ENCODE data around the gene TSPAN32.

Gene TSPAN32

GRCh38 chr11:2268729-2269600 is 32.8 kb upstream of the TSPAN32 start:
- Histone ChIP-seq H3K4me3 (ENCODE audit: extremely low read depth, insufficient read depth, low read length, poor library complexity, severe bottlenecking) (peak overlapping the region; percentile 32), H3K36me3 (ENCODE audit: control insufficient read depth, insufficient read depth, low read length) (no peaks in the 10 kb centered on the region), H3K27ac (ENCODE audit: low read depth, low read length, severe bottlenecking) (no peak overlapping the region), H3K4me1 (ENCODE audit: control insufficient read depth, insufficient read depth, low read length, poor library complexity, severe bottlenecking) (no peaks in the 10 kb centered on the region), H3K9me3 (ENCODE audit: control insufficient read depth, low read length) (no peaks in the 10 kb centered on the region)
- 0 to 2% methylated on average over 21 to 67 of the region's 89 CpGs for WGBS, 2 experiments (ENCODE audit: insufficient coverage in 2 of 2)

GRCh38 chr11:2269601-2270321 is 32.1 kb upstream of the TSPAN32 start:
- Histone ChIP-seq H3K4me3 (ENCODE audit: extremely low read depth, insufficient read depth, low read length, poor library complexity, severe bottlenecking) (peak overlapping the region; percentile 32), H3K36me3 (ENCODE audit: control insufficient read depth, insufficient read depth, low read length) (no peaks in the 10 kb centered on the region), H3K4me1 (ENCODE audit: control insufficient read depth, insufficient read depth, low read length, poor library complexity, severe bottlenecking) (no peaks in the 10 kb centered on the region), H3K9me3 (ENCODE audit: control insufficient read depth, low read length) (no peaks in the 10 kb centered on the region), H3K27ac (ENCODE audit: low read depth, low read length, severe bottlenecking) (no peak overlapping the region)
- WGBS, 2 experiments (ENCODE audit: insufficient coverage in 2 of 2): 2 to 3% methylated on average over 62 to 86 of the region's 104 CpGs

GRCh38 chr11:2270322-2271076 is 31.3 kb upstream of the TSPAN32 start, which contains the start of gene ASCL2:
ASCL2 (minus strand) TSS chr11:2270588; CDS start chr11:2270332, 256 bp downstream.
- Histone ChIP-seq H3K9me3 (ENCODE audit: control insufficient read depth, low read length) (no peaks in the 10 kb centered on the region), H3K4me1 (ENCODE audit: control insufficient read depth, insufficient read depth, low read length, poor library complexity, severe bottlenecking) (no peaks in the 10 kb centered on the region), H3K27ac (ENCODE audit: low read depth, low read length, severe bottlenecking) (no peak within 1 kb of the TSS), H3K36me3 (ENCODE audit: control insufficient read depth, insufficient read depth, low read length) (no peaks in the 10 kb centered on the region), H3K4me3 (ENCODE audit: extremely low read depth, insufficient read depth, low read length, poor library complexity, severe bottlenecking) (peak within 1 kb of the TSS; percentile 32)
- 20 to 25% methylated on average over 55 to 71 of the region's 89 CpGs for WGBS, 2 experiments (ENCODE audit: insufficient coverage in 2 of 2)

GRCh38 chr11:2271077-2271326 is 30.8 kb upstream of the TSPAN32 start:
- Histone ChIP-seq H3K4me3 (ENCODE audit: extremely low read depth, insufficient read depth, low read length, poor library complexity, severe bottlenecking) (no peak overlapping the region), H3K36me3 (ENCODE audit: control insufficient read depth, insufficient read depth, low read length) (no peaks in the 10 kb centered on the region), H3K9me3 (ENCODE audit: control insufficient read depth, low read length) (no peaks in the 10 kb centered on the region), H3K27ac (ENCODE audit: low read depth, low read length, severe bottlenecking) (no peak overlapping the region), H3K4me1 (ENCODE audit: control insufficient read depth, insufficient read depth, low read length, poor library complexity, severe bottlenecking) (no peaks in the 10 kb centered on the region)
- WGBS, 2 experiments (ENCODE audit: insufficient coverage in 2 of 2): 19 to 25% methylated on average over 20 to 28 of the region's 28 CpGs

GRCh38 chr11:2271327-2272227 is 30.2 kb upstream of the TSPAN32 start:
- Histone ChIP-seq H3K27ac (ENCODE audit: low read depth, low read length, severe bottlenecking) (no peak overlapping the region), H3K36me3 (ENCODE audit: control insufficient read depth, insufficient read depth, low read length) (no peaks in the 10 kb centered on the region), H3K9me3 (ENCODE audit: control insufficient read depth, low read length) (no peaks in the 10 kb centered on the region), H3K4me1 (ENCODE audit: control insufficient read depth, insufficient read depth, low read length, poor library complexity, severe bottlenecking) (no peaks in the 10 kb centered on the region), H3K4me3 (ENCODE audit: extremely low read depth, insufficient read depth, low read length, poor library complexity, severe bottlenecking) (no peak overlapping the region)
- WGBS, 2 experiments (ENCODE audit: insufficient coverage in 2 of 2): 54 to 60% methylated on average over 38 to 41 of the region's 45 CpGs

- H3K36me3 ChIP-seq (ENCODE audit: control insufficient read depth, insufficient read depth, low read length): no peaks in the 10 kb centered on the region
- 88 to 97% methylated on average over 21 of the region's 21 CpGs for WGBS, 2 experiments (ENCODE audit: insufficient coverage in 2 of 2)
- no peaks in the 10 kb centered on the region for H3K4me1 ChIP-seq (ENCODE audit: control insufficient read depth, insufficient read depth, low read length, poor library complexity, severe bottlenecking)
- no peak overlapping the region for H3K4me3 ChIP-seq (ENCODE audit: extremely low read depth, insufficient read depth, low read length, poor library complexity, severe bottlenecking)
- H3K9me3 ChIP-seq (ENCODE audit: control insufficient read depth, low read length): no peaks in the 10 kb centered on the region
- no peak overlapping the region for H3K27ac ChIP-seq (ENCODE audit: low read depth, low read length, severe bottlenecking)
Measured at GRCh38 chr11:2272228-2272945, 29.4 kb upstream of the TSPAN32 start.

- H3K9me3 ChIP-seq (ENCODE audit: control insufficient read depth, low read length): no peaks in the 10 kb centered on the region
- H3K4me3 ChIP-seq (ENCODE audit: extremely low read depth, insufficient read depth, low read length, poor library complexity, severe bottlenecking): no peak overlapping the region
- no peaks in the 10 kb centered on the region for H3K36me3 ChIP-seq (ENCODE audit: control insufficient read depth, insufficient read depth, low read length)
- no peaks in the 10 kb centered on the region for H3K4me1 ChIP-seq (ENCODE audit: control insufficient read depth, insufficient read depth, low read length, poor library complexity, severe bottlenecking)
- WGBS, 2 experiments (ENCODE audit: insufficient coverage in 2 of 2): 86% methylated on average over 7 of the region's 7 CpGs
- H3K27ac ChIP-seq (ENCODE audit: low read depth, low read length, severe bottlenecking): no peak overlapping the region
Measured at GRCh38 chr11:2272946-2273280, 28.9 kb upstream of the TSPAN32 start.

- WGBS, 2 experiments (ENCODE audit: insufficient coverage in 2 of 2): 90% methylated on average over 12 of the region's 15 CpGs
- Histone ChIP-seq H3K4me1 (ENCODE audit: control insufficient read depth, insufficient read depth, low read length, poor library complexity, severe bottlenecking) (no peaks in the 10 kb centered on the region), H3K27ac (ENCODE audit: low read depth, low read length, severe bottlenecking) (no peak overlapping the region), H3K36me3 (ENCODE audit: control insufficient read depth, insufficient read depth, low read length) (no peaks in the 10 kb centered on the region), H3K9me3 (ENCODE audit: control insufficient read depth, low read length) (no peaks in the 10 kb centered on the region), H3K4me3 (ENCODE audit: extremely low read depth, insufficient read depth, low read length, poor library complexity, severe bottlenecking) (no peak overlapping the region)
Measured at GRCh38 chr11:2273311-2273710, 28.5 kb upstream of the TSPAN32 start.

- 84 to 91% methylated on average over 11 to 12 of the region's 12 CpGs for WGBS, 2 experiments (ENCODE audit: insufficient coverage in 2 of 2)
- no peak overlapping the region for H3K4me3 ChIP-seq (ENCODE audit: extremely low read depth, insufficient read depth, low read length, poor library complexity, severe bottlenecking)
- H3K9me3 ChIP-seq (ENCODE audit: control insufficient read depth, low read length): no peaks in the 10 kb centered on the region
- no peak overlapping the region for H3K27ac ChIP-seq (ENCODE audit: low read depth, low read length, severe bottlenecking)
- H3K4me1 ChIP-seq (ENCODE audit: control insufficient read depth, insufficient read depth, low read length, poor library complexity, severe bottlenecking): no peaks in the 10 kb centered on the region
- H3K36me3 ChIP-seq (ENCODE audit: control insufficient read depth, insufficient read depth, low read length): no peaks in the 10 kb centered on the region
Measured at GRCh38 chr11:2273771-2274170, 28.0 kb upstream of the TSPAN32 start.
